ENCODE results near the gene FEM1C. TPM values are rescaled to one million over a fixed set of nuclear protein-coding genes. Genes with fewer than 3 reads are reported as not detected.

Gene FEM1C
- total and polyA plus RNA-seq, 2 experiments from 2014 or later: 4.7 to 21.6 TPM

DNA sequence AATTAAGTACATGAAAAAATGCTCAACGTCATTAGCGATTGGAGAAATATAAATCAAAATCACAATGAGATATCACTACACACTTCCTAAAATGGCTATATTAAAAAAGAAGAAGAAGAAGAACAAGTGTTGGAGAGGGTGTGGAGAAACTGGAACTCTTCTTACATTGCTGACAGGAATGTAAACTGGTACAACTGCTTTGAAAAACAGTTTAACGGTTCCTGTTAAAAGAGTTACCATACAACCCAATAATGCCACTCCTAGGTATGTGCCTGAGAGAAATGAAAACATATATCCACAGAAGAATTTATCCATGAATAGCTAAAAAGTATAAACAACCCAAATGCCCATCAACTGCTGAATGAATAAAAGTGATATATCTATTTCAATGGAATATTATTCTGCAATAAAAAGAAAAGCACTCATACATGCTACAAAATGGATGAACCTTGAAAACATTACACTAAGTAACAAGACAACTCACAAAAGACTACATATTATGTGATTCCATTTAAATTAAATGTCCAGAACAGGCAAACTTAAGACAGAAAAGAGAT lies 9.0 kb downstream of the FEM1C start:
- Histone ChIP-seq H3K4me3 (no peak overlapping the region), H3F3A (replicated peaks; ENCODE audit: low read depth) (no peaks in the 10 kb centered on the region), H3K27ac (ENCODE audit: low read depth) (no peak overlapping the region), H3K79me2 (replicated peaks; ENCODE audit: insufficient read depth) (peaks cover 100% of the 10 kb centered on the region), H3K27me3 (ENCODE audit: insufficient read depth) (no peaks in the 10 kb centered on the region), H3K9me2 (ENCODE audit: insufficient read depth) (no peaks in the 10 kb centered on the region), H4K20me1 (replicated peaks; ENCODE audit: insufficient read depth) (peaks cover 33% of the 10 kb centered on the region; the same call in 1 of the 2 replicates), H3K4me2 (no peak overlapping the region), H2AFZ (no peak overlapping the region), H3K36me3 (ENCODE audit: insufficient read depth) (peaks cover 6% of the 10 kb centered on the region; the same call in 1 of the 2 replicates), H3K4me1 (ENCODE audit: insufficient read depth) (peaks cover 16% of the 10 kb centered on the region)
- Mint-ChIP-seq H3K27ac (no peak overlapping the region), H3K36me3 (ENCODE audit: low read depth) (peaks cover 45% of the 10 kb centered on the region), H3K27me3 (ENCODE audit: insufficient read depth, low read depth, poor library complexity) (no peaks in the 10 kb centered on the region), H3K4me3 (no peak overlapping the region), H3K4me1 (peaks cover 38% of the 10 kb centered on the region), H3K9me3 (no peaks in the 10 kb centered on the region)
- ATAC-seq (no peak), DNase-seq (ENCODE audit: low spot score) (no peak)
- no peak for TF ChIP-seq JUNB (IDR thresholded peaks at IDR 0.05; ENCODE audit: unreplicated experiment)
- no peak for TF ChIP-seq EZH2phosphoT487 (IDR thresholded peaks at IDR 0.05; ENCODE audit: unreplicated experiment)
- no peak for TF ChIP-seq CREB1 (CRISPR knock-in tag; IDR thresholded peaks at IDR 0.05; ENCODE audit: low read depth)
- TF ChIP-seq STAT1 (IDR thresholded peaks at IDR 0.05; ENCODE audit: unreplicated experiment): no peak
- TF ChIP-seq EZH2 (IDR thresholded peaks at IDR 0.05; ENCODE audit: low read depth, unreplicated experiment): no peak
- no peak for TF ChIP-seq ETS1 (IDR thresholded peaks at IDR 0.05)
- no peak for TF ChIP-seq ZNF114 (CRISPR knock-in tag; IDR thresholded peaks at IDR 0.05)
- no peak for TF ChIP-seq ZNF331 (CRISPR knock-in tag; IDR thresholded peaks at IDR 0.05; ENCODE audit: low read depth)
- no peak for TF ChIP-seq CTCF (conservative IDR thresholded peaks at IDR 0.05; ENCODE audit: low read depth in 2 of 2)
- TF ChIP-seq NANOG (IDR thresholded peaks at IDR 0.05; ENCODE audit: borderline replicate concordance): no peak
- TF ChIP-seq REST (IDR thresholded peaks at IDR 0.05; ENCODE audit: unreplicated experiment): no peak

Measured in GM23338 (cell line).